HG02798 (cell line): ENCODE data around the gene HDAC7.

ENCODE experiments used
- ATAC-seq: cut with Tn5 transposase; IDR thresholded peaks from one replicate; pipeline ENCODE4 v1.9.1; 2021; ENCODE audit warnings: mild to moderate bottlenecking; ENCODE audit not compliant: unreplicated experiment, poor library complexity

HDAC7 gene

GRCh38 chr12:47833591-47834012 is 13.9 kb upstream of the HDAC7 start:
- ATAC-seq: no peak

GRCh38 chr12:47832263-47832933 is 12.7 kb upstream of the HDAC7 start:
- ATAC-seq: no peak

- ATAC-seq: no peak
Measured at GRCh38 chr12:47829584-47829983, 9.9 kb upstream of the HDAC7 start.

- no peak for ATAC-seq
Measured at GRCh38 chr12:47828976-47829482, 9.3 kb upstream of the HDAC7 start.

- no peak for ATAC-seq
Measured at GRCh38 chr12:47828008-47828975, 8.6 kb upstream of the HDAC7 start.

- ATAC-seq: no peak
Measured at GRCh38 chr12:47825173-47825639, 5.5 kb upstream of the HDAC7 start.

GRCh38 chr12:47824635-47825034 is 4.9 kb upstream of the HDAC7 start:
- ATAC-seq: no peak

GRCh38 chr12:47824198-47824597 is 4.5 kb upstream of the HDAC7 start:
- no peak for ATAC-seq

GRCh38 chr12:47823422-47824086 is 3.9 kb upstream of the HDAC7 start:
- ATAC-seq: no peak

- no peak for ATAC-seq
Measured at GRCh38 chr12:47822863-47823262, 3.2 kb upstream of the HDAC7 start.

- ATAC-seq: no peak
Measured at GRCh38 chr12:47822401-47822800, 2.7 kb upstream of the HDAC7 start.

- ATAC-seq: no peak
Measured at GRCh38 chr12:47821346-47821706, 1.6 kb upstream of the HDAC7 start.

GRCh38 chr12:47820631-47821345 is 1.1 kb upstream of the HDAC7 start:
- no peak for ATAC-seq

- ATAC-seq: peak; percentile 34
Measured at GRCh38 chr12:47819138-47819895, 386 bp downstream of the HDAC7 start.

- ATAC-seq: no peak
Measured at GRCh38 chr12:47818467-47819137, 1.1 kb downstream of the HDAC7 start.

GRCh38 chr12:47818007-47818376 is 1.7 kb downstream of the HDAC7 start:
- ATAC-seq: no peak

GRCh38 chr12:47817272-47818006 is 2.3 kb downstream of the HDAC7 start:
- ATAC-seq: no peak
